ENCODE measurements around the gene PLBD2. TPM values are rescaled to one million over a fixed set of nuclear protein-coding genes. Genes with fewer than 3 reads are reported as not detected.

The PLBD2 gene
- total and polyA plus RNA-seq, 4 donors = 12.1 to 31.2 (median 19.6) TPM

DNA sequence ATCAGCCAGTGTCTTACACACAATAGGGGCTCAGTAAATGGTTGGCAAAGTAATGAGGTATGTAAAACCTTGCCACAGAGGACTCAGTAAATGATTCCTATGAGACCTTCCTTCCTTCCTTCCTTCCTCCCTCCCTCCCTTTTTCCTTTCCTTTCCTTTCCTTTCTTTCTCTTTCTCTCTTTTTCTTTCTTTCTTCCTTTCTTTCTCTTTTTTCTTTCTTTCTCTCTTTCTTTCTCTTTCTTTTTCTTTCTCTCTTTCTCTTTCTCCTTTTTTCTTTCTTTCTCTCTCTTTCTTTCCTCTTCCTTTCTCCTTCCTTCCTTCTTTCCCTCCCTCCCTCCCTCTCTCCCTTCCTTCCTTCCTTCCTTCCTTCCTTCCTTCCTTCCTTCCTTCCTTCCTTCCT, 37.8 kb downstream of the PLBD2 start:
- no peak overlapping the region for H3K27ac ChIP-seq (ENCODE audit: low read depth in 1 of 2, low read length in 2 of 2)
- H3K36me3 ChIP-seq (ENCODE audit: control insufficient read depth in 4 of 4, insufficient read depth in 3 of 4, low read depth in 1 of 4, low read length in 3 of 4) = peaks cover 0 to 47% (median 27%) of the 10 kb centered on the region in 4 donors
- no peaks in the 10 kb centered on the region for H3K9me3 ChIP-seq (ENCODE audit: control insufficient read depth in 4 of 4, low read length in 3 of 4)
- H3K27me3 ChIP-seq (ENCODE audit: control insufficient read depth in 4 of 4, insufficient read depth in 4 of 4, low read length in 3 of 4) = no peaks in the 10 kb centered on the region
- no peak overlapping the region for H3K4me3 ChIP-seq (ENCODE audit: low read depth in 1 of 3, low read length in 3 of 3)
- H3K9ac ChIP-seq (ENCODE audit: low read depth in 1 of 2, low read length in 2 of 2) = no peak overlapping the region
- TF ChIP-seq, protein P1, sequence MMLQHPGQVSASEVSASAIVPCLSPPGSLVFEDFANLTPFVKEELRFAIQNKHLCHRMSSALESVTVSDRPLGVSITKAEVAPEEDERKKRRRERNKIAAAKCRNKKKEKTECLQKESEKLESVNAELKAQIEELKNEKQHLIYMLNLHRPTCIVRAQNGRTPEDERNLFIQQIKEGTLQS (IDR thresholded peaks at IDR 0.05) = no peak
- TF ChIP-seq EGR1 (IDR thresholded peaks at IDR 0.05; ENCODE audit: low read depth in 2 of 2) = peak in 1 of 2 donors; percentile 2
- TF ChIP-seq GABPA (IDR thresholded peaks at IDR 0.05 in 1 of 2, conservative IDR thresholded peaks at IDR 0.05 in 1 of 2) = no peak
- TF ChIP-seq RXRA (IDR thresholded peaks at IDR 0.05) = no peak
- TF ChIP-seq, protein P2, sequence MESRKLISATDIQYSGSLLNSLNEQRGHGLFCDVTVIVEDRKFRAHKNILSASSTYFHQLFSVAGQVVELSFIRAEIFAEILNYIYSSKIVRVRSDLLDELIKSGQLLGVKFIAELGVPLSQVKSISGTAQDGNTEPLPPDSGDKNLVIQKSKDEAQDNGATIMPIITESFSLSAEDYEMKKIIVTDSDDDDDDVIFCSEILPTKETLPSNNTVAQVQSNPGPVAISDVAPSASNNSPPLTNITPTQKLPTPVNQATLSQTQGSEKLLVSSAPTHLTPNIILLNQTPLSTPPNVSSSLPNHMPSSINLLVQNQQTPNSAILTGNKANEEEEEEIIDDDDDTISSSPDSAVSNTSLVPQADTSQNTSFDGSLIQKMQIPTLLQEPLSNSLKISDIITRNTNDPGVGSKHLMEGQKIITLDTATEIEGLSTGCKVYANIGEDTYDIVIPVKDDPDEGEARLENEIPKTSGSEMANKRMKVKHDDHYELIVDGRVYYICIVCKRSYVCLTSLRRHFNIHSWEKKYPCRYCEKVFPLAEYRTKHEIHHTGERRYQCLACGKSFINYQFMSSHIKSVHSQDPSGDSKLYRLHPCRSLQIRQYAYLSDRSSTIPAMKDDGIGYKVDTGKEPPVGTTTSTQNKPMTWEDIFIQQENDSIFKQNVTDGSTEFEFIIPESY (IDR thresholded peaks at IDR 0.05) = no peak
- DNase-seq (ENCODE audit: low spot score) = no peak
- H3K4me1 ChIP-seq (ENCODE audit: control insufficient read depth in 4 of 4, insufficient read depth in 4 of 4, low read length in 3 of 4) = peaks cover 0 to 2% (median under 1%) of the 10 kb centered on the region in 4 donors

DNA sequence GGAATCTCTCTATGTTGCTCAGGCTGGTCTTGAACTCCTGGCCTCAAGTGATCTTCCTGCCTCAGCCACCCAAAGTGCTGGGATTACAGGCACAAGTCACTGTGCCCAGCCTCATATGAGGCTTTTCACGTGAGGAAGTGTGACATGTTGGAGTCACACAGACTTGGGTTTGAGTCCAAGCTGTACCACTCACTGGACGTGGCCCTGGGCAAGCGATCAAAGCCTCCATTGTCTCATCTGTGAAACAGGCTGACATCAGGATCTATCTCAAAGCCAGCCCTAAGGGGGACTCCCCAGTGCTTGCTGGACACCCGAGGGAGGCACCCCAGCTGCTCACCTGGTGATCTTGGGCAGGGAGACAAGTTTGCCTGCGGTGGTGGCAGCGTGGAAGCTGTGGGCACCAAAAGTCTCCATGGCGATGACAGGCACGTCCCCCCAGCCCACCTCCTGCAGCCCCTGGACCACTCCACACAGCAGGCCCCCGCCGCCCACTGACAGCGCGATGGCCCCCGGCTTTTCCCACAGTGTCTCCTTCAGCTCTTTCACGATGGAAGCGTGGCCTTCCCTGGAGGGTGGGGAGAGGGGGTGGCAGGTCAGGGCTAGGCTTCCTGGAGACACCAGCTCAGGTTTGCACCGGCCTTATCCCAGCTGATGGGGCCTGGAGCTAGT, 38.6 kb downstream of the PLBD2 start:
- peaks cover 0 to 8% (median 3%) of the 10 kb centered on the region in 4 donors for H3K4me1 ChIP-seq (ENCODE audit: control insufficient read depth in 4 of 4, insufficient read depth in 4 of 4, low read length in 3 of 4)
- H3K27me3 ChIP-seq (ENCODE audit: control insufficient read depth in 4 of 4, insufficient read depth in 4 of 4, low read length in 3 of 4) = no peaks in the 10 kb centered on the region
- H3K27ac ChIP-seq (ENCODE audit: low read depth in 1 of 2, low read length in 2 of 2) = no peak overlapping the region
- no peak overlapping the region for H3K9ac ChIP-seq (ENCODE audit: low read depth in 1 of 2, low read length in 2 of 2)
- 83% methylated on average over 16 of the region's 16 CpGs for WGBS
- no peak overlapping the region for H3K4me3 ChIP-seq (ENCODE audit: low read depth in 1 of 3, low read length in 3 of 3)
- peaks cover 0 to 47% (median 27%) of the 10 kb centered on the region in 4 donors for H3K36me3 ChIP-seq (ENCODE audit: control insufficient read depth in 4 of 4, insufficient read depth in 3 of 4, low read depth in 1 of 4, low read length in 3 of 4)
- no peaks in the 10 kb centered on the region for H3K9me3 ChIP-seq (ENCODE audit: control insufficient read depth in 4 of 4, low read length in 3 of 4)
- no peak for TF ChIP-seq TAF1 (conservative IDR thresholded peaks at IDR 0.05)
- TF ChIP-seq GABPA (IDR thresholded peaks at IDR 0.05 in 1 of 2, conservative IDR thresholded peaks at IDR 0.05 in 1 of 2) = no peak
- TF ChIP-seq, protein P1 (IDR thresholded peaks at IDR 0.05) = no peak
- TF ChIP-seq HNF4G (IDR thresholded peaks at IDR 0.05) = no peak
- no peak for TF ChIP-seq HNF4A (conservative IDR thresholded peaks at IDR 0.05)
- TF ChIP-seq, protein P3, sequence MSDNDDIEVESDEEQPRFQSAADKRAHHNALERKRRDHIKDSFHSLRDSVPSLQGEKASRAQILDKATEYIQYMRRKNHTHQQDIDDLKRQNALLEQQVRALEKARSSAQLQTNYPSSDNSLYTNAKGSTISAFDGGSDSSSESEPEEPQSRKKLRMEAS (IDR thresholded peaks at IDR 0.05) = no peak
- no peak for TF ChIP-seq FOXA2 (IDR thresholded peaks at IDR 0.05)
- no peak for TF ChIP-seq RAD21 (IDR thresholded peaks at IDR 0.05)
- TF ChIP-seq, protein P2 (IDR thresholded peaks at IDR 0.05) = no peak
- no peak for TF ChIP-seq RXRA (IDR thresholded peaks at IDR 0.05)
- TF ChIP-seq, protein P4, sequence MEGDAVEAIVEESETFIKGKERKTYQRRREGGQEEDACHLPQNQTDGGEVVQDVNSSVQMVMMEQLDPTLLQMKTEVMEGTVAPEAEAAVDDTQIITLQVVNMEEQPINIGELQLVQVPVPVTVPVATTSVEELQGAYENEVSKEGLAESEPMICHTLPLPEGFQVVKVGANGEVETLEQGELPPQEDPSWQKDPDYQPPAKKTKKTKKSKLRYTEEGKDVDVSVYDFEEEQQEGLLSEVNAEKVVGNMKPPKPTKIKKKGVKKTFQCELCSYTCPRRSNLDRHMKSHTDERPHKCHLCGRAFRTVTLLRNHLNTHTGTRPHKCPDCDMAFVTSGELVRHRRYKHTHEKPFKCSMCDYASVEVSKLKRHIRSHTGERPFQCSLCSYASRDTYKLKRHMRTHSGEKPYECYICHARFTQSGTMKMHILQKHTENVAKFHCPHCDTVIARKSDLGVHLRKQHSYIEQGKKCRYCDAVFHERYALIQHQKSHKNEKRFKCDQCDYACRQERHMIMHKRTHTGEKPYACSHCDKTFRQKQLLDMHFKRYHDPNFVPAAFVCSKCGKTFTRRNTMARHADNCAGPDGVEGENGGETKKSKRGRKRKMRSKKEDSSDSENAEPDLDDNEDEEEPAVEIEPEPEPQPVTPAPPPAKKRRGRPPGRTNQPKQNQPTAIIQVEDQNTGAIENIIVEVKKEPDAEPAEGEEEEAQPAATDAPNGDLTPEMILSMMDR (IDR thresholded peaks at IDR 0.05; ENCODE audit: low read depth, low read length, missing input control) = no peak
- no peak for TF ChIP-seq NR2F2 (IDR thresholded peaks at IDR 0.05)
- TF ChIP-seq JUND (IDR thresholded peaks at IDR 0.05) = no peak
- TF ChIP-seq, protein P5, sequence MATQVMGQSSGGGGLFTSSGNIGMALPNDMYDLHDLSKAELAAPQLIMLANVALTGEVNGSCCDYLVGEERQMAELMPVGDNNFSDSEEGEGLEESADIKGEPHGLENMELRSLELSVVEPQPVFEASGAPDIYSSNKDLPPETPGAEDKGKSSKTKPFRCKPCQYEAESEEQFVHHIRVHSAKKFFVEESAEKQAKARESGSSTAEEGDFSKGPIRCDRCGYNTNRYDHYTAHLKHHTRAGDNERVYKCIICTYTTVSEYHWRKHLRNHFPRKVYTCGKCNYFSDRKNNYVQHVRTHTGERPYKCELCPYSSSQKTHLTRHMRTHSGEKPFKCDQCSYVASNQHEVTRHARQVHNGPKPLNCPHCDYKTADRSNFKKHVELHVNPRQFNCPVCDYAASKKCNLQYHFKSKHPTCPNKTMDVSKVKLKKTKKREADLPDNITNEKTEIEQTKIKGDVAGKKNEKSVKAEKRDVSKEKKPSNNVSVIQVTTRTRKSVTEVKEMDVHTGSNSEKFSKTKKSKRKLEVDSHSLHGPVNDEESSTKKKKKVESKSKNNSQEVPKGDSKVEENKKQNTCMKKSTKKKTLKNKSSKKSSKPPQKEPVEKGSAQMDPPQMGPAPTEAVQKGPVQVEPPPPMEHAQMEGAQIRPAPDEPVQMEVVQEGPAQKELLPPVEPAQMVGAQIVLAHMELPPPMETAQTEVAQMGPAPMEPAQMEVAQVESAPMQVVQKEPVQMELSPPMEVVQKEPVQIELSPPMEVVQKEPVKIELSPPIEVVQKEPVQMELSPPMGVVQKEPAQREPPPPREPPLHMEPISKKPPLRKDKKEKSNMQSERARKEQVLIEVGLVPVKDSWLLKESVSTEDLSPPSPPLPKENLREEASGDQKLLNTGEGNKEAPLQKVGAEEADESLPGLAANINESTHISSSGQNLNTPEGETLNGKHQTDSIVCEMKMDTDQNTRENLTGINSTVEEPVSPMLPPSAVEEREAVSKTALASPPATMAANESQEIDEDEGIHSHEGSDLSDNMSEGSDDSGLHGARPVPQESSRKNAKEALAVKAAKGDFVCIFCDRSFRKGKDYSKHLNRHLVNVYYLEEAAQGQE (IDR thresholded peaks at IDR 0.05) = no peak
- TF ChIP-seq EGR1 (IDR thresholded peaks at IDR 0.05; ENCODE audit: low read depth in 2 of 2) = no peak
- no peak for TF ChIP-seq YY1 (IDR thresholded peaks at IDR 0.05)
- DNase-seq (ENCODE audit: low spot score) = no peak
